Measurements from ENCODE around the gene NOL11. TPM values are rescaled to one million over a fixed set of nuclear protein-coding genes. Genes with fewer than 3 reads are reported as not detected.

NOL11 gene
- total and polyA plus RNA-seq, 2 donors (not counting 3 experiments of a cell fraction or from before 2014, with no cell fraction given): 17.7 to 52.6 TPM

GRCh38 chr17:67730731-67731130 lies 13.0 kb downstream of the NOL11 start:
- peaks cover 17% of the 10 kb centered on the region for H3K79me2 ChIP-seq (ENCODE audit: control insufficient read depth, insufficient read depth, low read length)
- CTCF ChIA-PET: no interaction called here
- POLR2A ChIA-PET: no interaction called here
- no peak for FAIRE-seq
- H2AFZ ChIP-seq (ENCODE audit: low read depth, low read length): no peak overlapping the region
- TF ChIP-seq EZH2 (IDR thresholded peaks at IDR 0.05; ENCODE audit: borderline replicate concordance, low read depth, low read length, severe bottlenecking) (no peak), FOS (IDR thresholded peaks at IDR 0.05; ENCODE audit: borderline replicate concordance, insufficient read depth, low read length) (no peak), MAX (IDR thresholded peaks at IDR 0.05; ENCODE audit: insufficient read depth, insufficient read length) (no peak), MYC (IDR thresholded peaks at IDR 0.05; ENCODE audit: low read depth, low read length) (no peak), GATA2 (IDR thresholded peaks at IDR 0.05; ENCODE audit: insufficient read depth, insufficient read length, low read depth, low read length) (no peak), CTCF (IDR thresholded peaks at IDR 0.05; ENCODE audit: extremely low read depth in 1 of 2, insufficient read depth in 1 of 2, low read depth in 1 of 2, low read length in 2 of 2) (no peak), POLR2A (IDR thresholded peaks at IDR 0.05; ENCODE audit: low read depth, low read length) (no peak), POLR2AphosphoS5 (IDR thresholded peaks at IDR 0.05; ENCODE audit: insufficient read depth, low read depth, low read length) (no peak), JUN (IDR thresholded peaks at IDR 0.05; ENCODE audit: borderline replicate concordance, insufficient read depth, insufficient read length, low read depth) (no peak)
- dilution Hi-C loops (cut with MboI; ENCODE audit: extremely low pct_ligation_motif_present, low sequenced_read_pairs): no loop called here
- H4K20me1 ChIP-seq (replicated peaks; ENCODE audit: control insufficient read depth, extremely low read depth, insufficient read depth, low read length): no peaks in the 10 kb centered on the region
- H3K4me1 ChIP-seq (ENCODE audit: control insufficient read depth, extremely low read depth, insufficient read depth, low read length): no peaks in the 10 kb centered on the region
- intact Hi-C loops (cut with micrococcal nuclease): no loop called here
- BruUV-seq (replicated peaks): no TSS peak
- H3K4me3 ChIP-seq (replicated peaks in 1 of 3; ENCODE audit: insufficient read depth in 1 of 3, low read depth in 1 of 3, low read length in 3 of 3): no peak overlapping the region
- DNase-seq (ENCODE audit: low read depth, low spot score): no peak
- H3K9me1 ChIP-seq (replicated peaks; ENCODE audit: control insufficient read depth, extremely low read depth, insufficient read depth, low read length): no peaks in the 10 kb centered on the region
- no peak overlapping the region for H3K9ac ChIP-seq (replicated peaks; ENCODE audit: extremely low read depth, insufficient read depth, low read length)
- H3K4me2 ChIP-seq (ENCODE audit: insufficient read depth, low read length): no peak overlapping the region
- H3K9me3 ChIP-seq (replicated peaks; ENCODE audit: control insufficient read depth, insufficient read depth, low read length): no peaks in the 10 kb centered on the region
- no peaks in the 10 kb centered on the region for H3K27me3 ChIP-seq (ENCODE audit: control insufficient read depth in 2 of 2, insufficient read depth in 2 of 2, low read length in 2 of 2)
- H3K36me3 ChIP-seq (ENCODE audit: control insufficient read depth in 2 of 2, extremely low read depth in 1 of 2, insufficient read depth in 2 of 2, low read length in 2 of 2): peaks cover 16 to 19% of the 10 kb centered on the region in 2 experiments
- no peak overlapping the region for H3K27ac ChIP-seq (ENCODE audit: insufficient read depth, low read depth, low read length)
